RKO (cell line): ENCODE measurements around the gene HAGHL.
A peak's percentile ranks its signal among the peaks of the same experiment; 100 is the strongest.

Source experiments
- DNase-seq: peaks from one replicate; pipeline ENCODE4 v3.0.0-alpha.2; 2016; ENCODE audit warnings: low spot score

The HAGHL gene

DNA sequence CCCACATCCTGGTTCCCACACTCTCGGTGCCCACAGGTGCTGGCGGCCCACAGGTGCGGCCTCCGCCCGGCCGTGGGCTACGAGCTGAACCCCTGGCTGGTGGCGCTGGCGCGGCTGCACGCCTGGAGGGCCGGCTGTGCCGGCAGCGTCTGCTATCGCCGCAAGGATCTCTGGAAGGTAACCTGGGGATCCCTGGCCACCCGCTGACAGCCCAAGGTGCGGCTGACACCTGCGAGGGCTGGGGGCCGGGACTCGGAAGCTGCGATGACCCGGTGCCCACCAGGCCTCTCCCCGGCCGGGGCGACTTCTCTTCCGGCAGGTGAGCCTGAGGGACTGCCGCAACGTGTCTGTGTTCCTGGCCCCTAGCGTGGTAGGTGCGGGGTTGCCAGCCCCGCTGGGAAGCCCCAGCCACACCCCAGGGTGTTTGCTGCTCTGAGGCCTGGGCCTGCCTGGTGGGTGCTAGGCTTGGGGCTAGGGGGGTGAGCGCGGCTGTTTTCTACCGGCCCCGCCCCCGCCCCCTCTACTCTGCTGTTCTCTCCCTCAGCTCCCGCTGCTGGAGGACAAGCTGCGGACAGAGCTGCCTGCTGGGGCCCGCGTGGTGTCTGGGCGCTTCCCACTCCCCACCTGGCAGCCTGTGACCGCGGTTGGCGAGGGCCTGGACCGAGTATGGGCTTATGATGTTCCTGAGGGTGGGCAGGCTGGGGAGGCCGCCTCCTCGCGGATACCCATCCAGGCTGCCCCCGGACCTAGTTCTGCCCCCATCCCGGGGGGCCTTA, 5.0 kb upstream of the HAGHL start:
- no peak for DNase-seq

DNA sequence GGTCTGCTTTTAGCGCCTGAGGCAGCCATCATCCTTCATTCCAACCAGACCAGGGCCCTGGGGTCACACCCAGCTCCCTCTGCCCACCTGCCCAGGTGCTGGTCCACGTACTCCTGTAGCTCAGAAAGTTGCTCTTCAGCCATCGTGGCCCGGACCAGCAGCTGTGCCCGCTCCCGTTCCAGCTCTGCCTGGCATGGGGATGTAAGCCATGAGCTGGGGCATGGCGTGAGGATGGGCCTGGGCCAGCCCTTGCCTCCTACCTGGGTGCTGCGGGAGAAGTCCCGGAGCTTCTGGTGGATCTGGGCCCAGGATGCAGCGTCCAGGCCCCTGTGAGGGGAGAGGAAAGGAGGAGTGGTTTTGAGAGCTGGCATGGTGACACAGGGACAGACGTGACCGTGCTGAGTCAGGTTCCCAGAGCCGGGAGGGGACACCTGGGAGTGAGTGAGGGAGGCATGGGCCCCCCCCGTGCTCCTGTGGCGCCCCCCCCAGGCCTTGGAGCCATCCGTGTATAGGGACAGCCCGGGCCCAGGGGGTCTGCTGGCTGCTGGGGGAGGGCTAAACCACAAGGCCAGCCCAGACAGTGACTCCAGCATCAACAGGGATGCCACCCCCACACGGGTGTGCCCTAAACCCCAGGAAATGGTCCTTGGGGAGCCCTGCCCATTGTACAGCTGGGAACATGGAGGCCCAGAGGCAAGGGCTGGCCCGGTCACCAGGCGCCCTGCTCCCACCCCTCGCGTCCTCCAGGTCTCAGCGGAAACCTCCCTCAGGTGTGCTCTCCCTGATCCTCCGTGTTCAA, 3.9 kb upstream of the HAGHL start:
- no peak for DNase-seq

DNA sequence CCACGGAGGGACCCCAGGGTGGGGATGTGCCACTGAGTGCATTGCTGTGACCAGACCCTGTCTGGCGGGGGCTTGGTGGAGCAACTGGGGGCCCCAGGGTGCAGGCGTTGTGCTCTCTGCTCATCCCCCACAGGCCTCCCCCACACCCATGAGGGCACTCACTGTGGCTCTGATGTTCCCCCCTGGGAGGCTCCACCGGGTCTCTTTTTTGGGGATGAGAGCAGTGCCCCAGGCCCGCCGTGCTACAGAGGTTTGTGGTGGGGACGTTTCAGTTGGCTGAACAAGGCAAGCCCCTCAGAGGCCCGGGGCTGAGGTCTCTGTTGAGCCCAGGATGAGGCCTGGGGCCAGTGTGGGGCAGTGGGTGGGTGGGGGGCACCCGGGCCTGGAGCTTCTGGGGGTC, 3.2 kb upstream of the HAGHL start:
- no peak for DNase-seq

DNA sequence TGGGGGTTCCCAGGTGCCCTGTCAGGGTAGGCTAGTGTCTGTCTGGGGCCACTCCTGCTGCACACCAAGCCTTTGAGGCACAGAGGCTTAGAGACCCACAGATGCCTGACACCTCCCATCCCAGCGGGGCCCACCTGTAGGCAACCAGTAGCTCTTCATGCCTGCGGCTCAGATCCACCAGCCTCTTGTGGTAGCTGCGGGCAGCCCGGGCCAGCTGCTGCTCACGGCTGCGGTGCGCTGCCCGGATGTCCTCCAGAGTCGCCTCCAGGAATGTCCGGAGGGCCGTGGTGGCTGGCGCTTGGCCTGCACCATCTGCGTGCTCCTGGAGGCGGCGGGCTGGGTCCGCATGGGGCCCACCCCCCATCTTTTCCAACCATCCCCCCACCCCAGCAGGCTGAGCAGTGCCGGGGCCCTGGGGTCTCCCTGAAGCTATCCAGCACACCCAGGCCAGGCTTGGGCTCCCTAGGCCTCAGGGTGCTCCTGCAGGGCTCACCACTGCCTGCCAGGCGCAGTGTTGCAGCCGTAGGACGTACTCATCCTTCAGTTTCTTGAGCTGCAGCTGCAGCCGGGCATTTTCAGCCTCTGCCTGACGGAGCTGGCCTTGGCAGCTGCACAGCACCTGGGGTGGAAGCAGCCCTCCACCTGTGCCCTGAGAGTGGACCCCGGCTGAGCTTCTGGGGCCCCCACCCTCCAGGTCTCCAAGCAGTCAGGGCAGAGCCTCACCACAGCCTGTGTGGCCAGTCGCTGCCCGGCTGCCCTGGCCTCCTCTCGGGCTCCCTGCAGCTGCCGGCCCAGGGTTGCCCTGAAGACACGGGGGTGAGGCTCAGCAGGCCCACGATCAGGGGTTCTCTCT, 2.5 kb upstream of the HAGHL start:
- DNase-seq, result no peak

DNA sequence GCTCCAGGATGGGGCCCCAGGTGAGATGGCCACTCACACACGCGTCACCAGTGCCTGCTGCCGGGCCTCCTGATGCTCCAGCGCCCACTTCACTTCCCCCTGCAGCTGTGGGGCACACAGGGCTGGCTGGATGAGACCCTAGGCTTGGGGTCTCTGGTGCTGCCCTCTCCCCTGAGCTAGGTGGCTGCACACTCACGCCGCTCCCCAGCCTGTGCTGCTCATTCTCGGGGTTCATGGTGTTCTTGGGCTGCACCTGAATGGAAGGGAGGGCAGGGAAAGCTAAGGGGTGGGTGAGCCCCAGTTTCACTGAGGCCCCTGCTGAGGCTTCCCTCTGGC, 1.9 kb upstream of the HAGHL start:
- no peak for DNase-seq

DNA sequence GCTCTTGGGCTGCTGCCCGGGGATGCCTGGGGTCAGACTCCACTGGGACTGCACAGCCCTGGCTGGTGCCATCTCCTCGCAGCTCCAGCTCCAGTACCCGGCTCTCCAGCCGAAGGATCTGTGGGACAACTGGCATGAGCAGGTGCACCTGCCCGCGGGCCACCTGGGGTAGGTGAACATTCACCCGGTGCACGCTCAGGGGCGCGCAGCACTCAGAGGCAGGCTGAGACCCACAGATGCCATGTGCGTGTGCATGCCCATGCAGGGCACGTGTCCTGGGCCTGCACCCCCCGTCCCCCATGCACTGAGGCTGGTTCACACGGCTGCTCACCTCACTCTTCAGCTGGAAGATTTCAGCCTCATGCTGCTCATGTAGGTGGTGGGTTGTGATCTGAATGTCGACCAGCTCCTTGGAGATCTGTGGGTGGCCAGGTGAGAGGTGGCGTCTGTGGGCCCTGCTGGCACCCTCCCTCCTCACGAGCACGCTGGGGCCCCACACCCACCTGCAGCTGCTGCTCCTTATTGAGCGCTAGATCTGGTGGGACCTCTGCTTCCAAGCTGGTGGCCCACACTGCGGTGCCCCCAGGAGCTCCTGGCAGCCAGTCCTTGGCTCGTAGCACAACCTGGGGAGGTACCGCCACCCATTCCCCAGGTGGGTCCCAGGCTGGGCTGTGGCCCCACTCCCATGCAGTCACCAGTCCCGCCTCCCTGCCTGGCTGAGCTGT, 1.3 kb upstream of the HAGHL start:
- DNase-seq, result no peak

DNA sequence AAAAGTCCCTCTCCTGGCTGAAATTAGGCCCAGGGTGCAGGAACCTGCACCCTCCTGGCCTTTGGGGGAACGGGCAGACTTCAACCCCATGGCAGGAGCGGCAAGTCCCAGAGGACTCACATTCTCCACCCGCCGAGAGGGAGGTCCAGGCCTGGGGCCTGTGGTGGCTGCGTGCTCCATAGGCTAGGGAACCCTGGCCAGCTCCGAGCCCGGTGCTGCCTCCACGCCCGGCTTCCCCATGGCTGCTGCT, 793 bp upstream of the HAGHL start:
- DNase-seq, result no peak

DNA sequence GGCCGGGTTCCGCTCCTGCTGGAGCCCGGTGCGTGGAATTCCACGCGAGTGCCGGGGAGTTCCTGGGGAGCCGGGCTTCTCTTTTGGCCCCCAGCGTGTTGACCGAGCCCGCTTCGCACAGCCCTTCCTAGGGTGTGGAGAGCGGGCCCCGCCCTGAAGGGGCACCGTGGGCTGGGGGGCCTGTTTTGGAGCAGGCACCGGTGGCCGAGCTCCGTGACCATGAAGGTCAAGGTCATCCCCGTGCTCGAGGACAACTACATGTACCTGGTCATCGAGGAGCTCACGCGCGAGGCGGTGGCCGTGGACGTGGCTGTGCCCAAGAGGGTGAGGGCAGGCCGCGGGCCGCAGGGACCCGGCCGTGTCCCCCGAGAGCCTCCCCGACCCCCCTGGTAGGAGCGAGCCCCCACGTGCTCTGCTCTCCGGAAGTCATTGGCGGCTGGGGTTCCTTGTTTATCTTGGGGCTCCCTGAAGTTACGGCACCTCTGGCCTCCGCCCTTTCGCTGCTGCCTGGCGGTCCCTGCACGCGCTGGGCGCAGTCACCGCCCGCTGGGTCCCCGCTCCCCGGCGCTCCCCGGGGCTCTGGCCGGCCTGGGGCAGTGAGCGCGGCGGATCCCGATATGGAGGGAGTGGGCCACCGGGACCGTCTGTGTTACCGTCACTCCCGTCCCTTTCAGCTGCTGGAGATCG, 528 bp downstream of the HAGHL start:
- DNase-seq, result peak; percentile 77

DNA sequence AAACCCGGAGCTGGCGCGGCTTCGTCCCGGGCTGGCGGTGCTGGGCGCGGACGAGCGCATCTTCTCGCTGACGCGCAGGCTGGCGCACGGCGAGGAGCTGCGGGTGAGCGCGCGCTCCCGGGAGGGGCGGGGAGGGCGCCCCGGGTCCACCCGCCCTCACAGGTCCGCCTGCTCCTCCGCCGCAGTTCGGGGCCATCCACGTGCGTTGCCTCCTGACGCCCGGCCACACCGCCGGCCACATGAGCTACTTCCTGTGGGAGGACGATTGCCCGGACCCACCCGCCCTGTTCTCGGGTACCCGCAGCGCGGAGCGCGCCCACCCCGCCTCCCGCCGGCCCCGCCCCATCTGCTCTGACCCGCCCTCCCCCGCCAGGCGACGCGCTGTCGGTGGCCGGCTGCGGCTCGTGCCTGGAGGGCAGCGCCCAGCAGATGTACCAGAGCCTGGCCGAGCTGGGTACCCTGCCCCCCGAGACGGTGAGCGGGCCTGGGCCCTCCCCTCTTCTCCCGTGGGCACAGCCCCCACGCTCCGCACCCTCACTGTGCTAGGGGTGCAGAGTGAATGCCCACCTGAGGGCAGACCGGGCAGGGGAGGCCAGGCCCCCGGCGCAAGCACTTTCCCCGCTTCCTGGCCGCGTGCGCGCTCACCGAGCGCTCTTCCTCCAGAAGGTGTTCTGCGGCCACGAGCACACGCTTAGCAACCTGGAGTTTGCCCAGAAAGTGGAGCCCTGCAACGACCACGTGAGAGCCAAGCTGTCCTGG, 1.4 kb downstream of the HAGHL start:
- peak; percentile 93 for DNase-seq

DNA sequence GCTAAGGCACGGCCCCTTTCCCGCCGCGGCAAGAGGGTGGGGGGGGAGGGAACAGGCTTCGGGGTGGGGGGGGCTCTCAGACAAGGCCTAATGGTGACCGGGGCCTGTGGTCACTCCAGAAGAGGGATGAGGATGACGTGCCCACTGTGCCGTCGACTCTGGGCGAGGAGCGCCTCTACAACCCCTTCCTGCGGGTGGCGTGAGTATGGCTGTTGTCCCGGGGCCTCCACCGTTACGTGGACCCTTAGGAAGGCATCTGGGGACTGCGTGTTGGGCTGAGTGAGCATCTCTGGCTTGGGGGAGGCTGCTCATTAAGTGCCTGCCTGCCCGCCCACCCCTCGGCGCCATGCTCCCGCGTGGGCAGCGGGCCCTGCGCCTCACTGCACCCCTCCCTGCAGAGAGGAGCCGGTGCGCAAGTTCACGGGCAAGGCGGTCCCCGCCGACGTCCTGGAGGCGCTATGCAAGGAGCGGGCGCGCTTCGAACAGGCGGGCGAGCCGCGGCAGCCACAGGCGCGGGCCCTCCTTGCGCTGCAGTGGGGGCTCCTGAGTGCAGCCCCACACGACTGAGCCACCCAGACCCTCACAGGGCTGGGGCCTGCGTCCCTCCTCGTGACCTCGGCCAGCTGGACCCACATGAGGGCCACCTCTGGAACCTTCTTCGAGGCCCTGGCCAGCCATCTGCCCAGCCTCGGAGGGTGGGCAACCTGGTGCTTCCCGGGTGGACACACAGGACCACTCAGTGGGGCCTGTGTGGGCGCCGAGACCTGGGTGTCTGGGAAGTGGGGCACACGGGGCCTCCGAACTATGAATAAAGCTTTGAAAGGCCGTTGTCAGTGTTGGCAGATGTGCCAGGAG, 2.2 kb downstream of the HAGHL start:
- peak; percentile 75 for DNase-seq

DNA sequence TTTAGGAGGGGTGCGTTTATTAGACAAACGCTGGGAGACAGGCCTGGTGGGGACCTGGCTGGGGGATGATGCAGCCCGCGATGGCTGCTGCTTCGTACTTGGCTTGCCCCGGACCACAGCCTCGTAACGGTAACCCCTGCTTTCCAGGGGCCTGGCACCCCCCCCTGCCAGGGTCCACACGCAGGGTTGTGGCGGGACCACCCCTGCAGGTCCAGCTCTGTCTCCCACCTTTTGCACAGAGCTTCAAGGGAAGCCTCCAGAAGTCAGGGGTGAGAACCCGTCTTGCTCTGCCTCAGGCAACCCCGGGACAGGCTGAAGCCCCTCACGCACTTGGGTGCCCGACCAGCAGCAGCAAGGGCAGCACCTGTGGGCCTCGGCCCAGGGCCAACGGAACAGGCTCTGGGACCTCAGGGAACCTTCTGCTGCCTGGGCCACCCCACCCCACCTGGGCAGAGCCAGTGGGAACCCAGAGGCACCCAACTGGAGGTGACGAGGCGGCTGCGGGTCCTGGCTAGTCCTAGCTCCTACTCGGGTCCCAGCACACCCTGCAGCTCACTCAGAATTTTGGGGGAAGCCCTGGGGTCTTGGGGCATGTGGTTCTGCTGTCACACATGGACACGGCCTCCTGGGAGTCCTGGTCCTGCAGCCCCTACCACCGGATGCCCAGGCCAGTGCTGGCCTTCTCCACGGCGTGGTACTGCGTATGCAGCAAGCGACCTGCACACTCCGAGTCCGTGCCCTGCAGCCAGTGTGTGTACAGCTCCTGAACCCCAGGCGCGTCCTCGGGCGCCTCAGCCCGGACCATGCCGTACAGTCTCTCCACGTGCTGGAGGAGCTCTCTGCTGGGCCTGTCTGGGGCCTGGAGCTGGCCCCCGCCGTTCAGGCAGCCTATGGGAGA, 3.1 kb downstream of the HAGHL start:
- no peak for DNase-seq

DNA sequence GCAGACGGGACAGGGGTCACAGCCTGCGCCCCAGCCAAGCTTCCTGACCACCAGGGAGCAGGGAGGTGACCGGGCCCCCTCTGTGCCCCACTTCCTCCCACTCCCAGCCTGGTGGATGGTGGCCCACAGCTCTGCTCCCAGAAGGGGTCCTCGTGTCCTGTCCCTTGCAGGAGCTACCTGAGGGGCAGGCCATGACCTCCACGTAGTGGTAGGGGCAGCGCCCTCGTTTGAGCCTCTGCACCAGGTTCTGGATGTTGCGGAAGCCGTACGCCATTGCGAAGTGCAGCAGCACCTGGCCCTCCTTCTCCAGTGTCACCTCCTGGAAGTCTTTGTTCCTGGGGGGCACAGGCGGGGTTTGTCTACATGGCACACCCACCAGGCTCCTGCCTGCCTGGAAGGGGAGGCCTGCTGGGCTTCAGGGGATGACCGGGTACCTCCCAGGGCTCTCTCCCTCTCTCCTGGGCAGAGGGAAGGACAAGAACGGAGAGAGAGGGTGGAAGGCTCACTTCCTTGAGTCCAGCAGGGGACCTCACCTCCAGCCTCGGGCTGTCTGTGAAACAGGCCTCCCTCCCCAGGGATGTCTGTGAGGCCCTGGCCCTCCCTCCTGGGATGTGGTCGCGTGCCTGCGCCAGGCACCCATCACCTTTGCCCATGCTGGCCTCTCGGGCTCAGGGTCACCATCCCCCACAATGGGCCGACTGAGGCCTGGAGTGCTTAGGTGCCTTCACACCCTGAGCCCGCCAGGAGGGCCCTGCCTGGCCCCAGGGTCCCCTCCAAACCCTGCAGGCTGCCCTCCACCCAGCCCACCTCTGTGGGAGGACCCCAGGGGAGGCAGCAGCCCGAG, 4.0 kb downstream of the HAGHL start:
- DNase-seq, result no peak

DNA sequence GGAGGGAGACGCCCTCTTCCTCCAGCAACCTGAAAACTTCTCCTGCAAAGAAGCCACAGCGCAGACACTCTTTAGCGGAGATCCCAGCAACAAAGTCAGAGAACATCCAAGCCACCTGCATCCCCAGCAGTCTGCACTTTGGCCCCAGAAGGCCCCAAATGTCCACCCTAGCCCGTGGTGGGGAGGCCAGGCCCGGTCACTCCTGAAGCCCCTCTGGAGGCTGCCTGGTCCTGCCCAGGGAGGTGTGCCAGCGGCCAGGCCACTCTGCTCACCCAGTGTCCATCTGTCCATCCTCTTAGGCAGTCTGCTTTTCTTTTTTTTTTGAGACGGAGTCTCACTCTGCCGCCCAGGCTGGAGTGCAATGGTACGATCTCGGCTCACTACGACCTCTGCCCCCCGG, 5.4 kb downstream of the HAGHL start:
- no peak for DNase-seq

DNA sequence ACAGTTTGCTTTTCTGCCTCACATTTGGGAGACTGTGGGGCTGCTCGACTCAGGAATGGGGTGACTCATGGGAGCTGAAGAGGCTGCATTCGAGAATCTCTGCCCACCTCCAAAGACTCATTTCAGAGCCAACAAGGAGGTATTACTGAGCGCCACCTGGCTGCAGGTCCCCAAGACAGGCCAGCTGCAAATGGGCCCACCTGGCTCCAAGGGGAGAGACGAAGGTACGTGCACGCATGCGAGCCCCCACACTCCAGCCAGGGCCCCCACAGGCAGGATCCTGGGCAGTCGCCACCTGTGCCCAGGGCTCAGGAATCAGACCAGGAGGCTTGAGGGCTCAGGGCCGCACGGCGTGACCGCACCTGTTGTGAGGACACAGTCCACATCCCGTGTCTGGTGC, 6.0 kb downstream of the HAGHL start:
- DNase-seq, result peak; percentile 61

DNA sequence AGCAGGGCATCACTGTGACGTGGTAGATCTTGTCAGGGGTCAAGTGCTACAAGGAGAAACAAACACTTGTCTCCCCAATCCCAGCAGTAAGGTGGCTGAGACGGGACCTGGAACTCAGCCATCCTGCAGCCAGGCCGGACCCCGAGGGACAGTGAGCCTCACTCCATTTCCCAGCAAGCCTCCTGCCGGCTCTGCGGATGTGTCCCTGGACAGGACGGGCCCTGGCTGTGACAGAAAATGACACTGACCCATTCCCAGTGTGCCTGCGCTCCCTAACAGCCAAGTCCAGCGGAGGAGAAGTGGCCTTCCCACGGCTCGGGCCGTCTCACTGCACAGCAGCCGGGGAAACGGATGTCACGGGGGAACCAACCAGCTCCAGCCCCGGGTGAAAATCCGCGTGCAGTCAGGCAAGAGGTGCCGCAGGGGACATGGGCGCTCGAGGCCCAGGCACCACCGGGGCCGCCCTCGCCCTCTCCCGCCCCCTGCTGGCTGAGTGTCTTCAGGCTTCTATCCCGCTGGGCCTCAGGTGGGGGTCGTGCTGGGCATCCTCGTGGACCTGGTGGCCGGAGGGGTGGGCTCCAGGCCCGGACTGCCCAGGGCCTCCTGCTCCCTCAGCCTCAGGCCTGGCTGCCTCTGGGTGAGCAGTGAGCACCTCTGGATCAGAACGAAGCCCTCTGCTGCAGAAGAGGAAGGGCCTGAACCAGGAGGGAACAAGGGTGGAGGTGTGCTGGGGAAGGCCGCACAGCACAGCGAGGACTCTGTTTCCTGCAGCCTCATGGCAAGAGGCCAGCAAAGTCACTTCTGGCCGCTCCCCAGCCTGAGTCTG, 6.7 kb downstream of the HAGHL start:
- DNase-seq, result no peak

DNA sequence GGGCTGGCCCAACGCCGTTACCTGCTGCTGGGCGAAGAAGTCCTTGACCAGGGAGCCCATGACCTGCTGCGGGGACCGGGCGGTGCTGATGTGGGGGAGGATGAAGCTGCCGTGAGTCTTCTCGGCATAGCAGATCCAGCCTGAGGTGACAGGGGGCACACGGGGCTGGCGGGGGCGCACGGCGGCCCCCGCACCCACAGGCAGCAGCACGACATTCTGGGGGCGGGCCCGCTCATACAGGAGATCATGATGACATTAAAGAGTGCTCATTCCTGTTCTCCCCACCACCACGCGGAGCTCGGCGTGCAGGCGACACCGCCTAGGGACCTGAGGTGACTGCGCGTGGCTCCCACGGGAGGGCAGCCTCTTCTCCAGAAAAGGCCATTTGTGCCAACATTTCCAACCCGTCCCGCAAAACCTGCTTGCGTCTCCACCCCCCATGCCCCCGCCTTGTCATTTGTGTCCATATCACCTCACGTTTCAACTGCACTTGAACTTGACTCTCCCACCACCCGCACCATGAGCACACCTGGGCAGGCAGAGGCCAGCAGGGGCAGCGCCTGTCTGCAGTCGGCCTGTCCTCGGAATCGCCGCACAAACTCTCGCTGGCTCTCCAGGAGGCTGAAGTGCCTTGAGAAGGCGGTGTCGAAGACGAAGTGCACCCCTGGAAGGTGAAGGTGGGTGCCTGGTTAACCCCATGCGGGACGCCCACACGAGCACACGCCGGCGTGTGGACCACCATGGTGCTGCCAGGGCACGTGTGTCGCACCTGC, 7.5 kb downstream of the HAGHL start:
- DNase-seq, result no peak
